WERI-Rb-1 (cell line): ENCODE data around the gene HOXB13.
A peak's percentile ranks its signal among the peaks of the same experiment; 100 is the strongest.

ENCODE experiments used
- DNase-seq: peaks from one replicate; pipeline ENCODE4 v3.0.0-alpha.2; 2020
- H3K27ac ChIP-seq: fragments of 250-450 bp; sonication (Bioruptor Pico); 2 replicates; pipeline ENCODE4 v1.5.1; 2020; ENCODE audit warnings: mild to moderate bottlenecking, moderate library complexity
- H3K27me3 ChIP-seq: fragments of 250-450 bp; sonication (Bioruptor Pico); 2 replicates; pipeline ENCODE4 v1.5.1; 2021; ENCODE audit warnings: mild to moderate bottlenecking, low read depth, moderate library complexity; ENCODE audit not compliant: insufficient read depth, severe bottlenecking
- H3K36me3 ChIP-seq: fragments of 250-450 bp; sonication (Bioruptor Pico); 2 replicates; pipeline ENCODE4 v1.5.1; 2020; ENCODE audit warnings: mild to moderate bottlenecking, moderate library complexity
- H3K4me3 ChIP-seq: 2 replicates; pipeline ENCODE4 v1.5.1; 2011; ENCODE audit warnings: low read depth, mild to moderate bottlenecking, control low read depth, low read length
- H3K9me3 ChIP-seq: fragments of 250-450 bp; sonication (Bioruptor Pico); 2 replicates; pipeline ENCODE4 v1.5.1; 2021; ENCODE audit warnings: mild to moderate bottlenecking, moderate library complexity; ENCODE audit not compliant: severe bottlenecking
- CTCF ChIP-seq: IDR thresholded peaks from 2 replicates; pipeline ENCODE4 v1.5.1; 2011; ENCODE audit warnings: low read depth, mild to moderate bottlenecking, control low read depth, inconsistent platforms, low read length

HOXB13 gene

DNA sequence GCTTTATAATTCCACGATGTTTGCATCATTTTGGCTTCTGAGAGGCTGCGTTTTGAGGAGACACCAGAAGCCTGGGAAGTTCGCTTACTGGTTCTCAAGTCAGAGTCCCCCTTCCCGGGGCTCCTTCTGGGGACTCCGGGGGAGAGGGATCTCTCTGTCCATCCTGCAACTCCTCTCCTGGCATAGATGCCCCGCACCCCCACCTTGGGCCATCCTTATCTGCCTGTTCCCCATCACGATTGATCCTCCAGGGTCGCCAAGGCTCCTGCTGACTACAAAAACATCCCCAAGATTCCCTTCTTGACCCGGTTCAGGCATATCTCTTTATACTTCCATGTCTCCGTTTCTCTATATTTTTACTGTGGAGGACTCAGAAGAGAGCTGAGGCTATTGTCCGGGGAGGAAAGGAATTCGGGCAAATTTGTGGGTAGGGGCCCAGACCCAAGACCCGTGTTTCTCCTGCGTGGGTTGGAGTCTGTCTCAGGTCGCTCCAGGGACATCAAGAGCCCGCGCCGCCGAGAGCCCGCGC lies 18.4 kb upstream of the HOXB13 start:
- Histone ChIP-seq H3K27ac (no peak overlapping the region), H3K4me3 (no peak overlapping the region), H3K36me3 (no peaks in the 10 kb centered on the region), H3K27me3 (peaks cover 99% of the 10 kb centered on the region), H3K9me3 (peaks cover 20% of the 10 kb centered on the region)
- DNase-seq, result no peak
- no peak for TF ChIP-seq CTCF

- no peak for DNase-seq
- Histone ChIP-seq H3K27ac (no peak overlapping the region), H3K9me3 (peaks cover 21% of the 10 kb centered on the region), H3K36me3 (no peaks in the 10 kb centered on the region), H3K4me3 (no peak overlapping the region), H3K27me3 (peaks cover 99% of the 10 kb centered on the region)
- no peak for TF ChIP-seq CTCF
Observed at GRCh38 chr17:48745381-48746275, 17.1 kb upstream of the HOXB13 start.

DNA sequence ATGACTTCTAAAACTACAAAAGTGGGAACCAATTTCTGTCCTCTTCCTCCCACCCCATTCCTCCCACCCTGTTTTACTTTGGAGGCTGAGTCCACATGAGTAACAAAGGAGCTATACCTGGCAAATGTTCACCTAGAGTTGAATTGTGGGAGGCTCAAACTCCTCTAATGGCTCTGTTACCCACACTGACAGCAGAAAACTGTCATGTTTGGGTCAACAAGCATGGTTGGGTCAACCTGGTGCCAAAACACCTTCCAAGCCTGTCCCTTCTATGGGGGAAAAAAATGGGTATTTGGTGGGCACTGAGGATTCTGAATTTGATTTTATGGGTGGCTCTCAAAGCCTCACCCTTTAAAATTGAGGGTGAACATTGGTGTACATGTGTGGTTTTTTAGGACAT lies 12.0 kb upstream of the HOXB13 start:
- no peak for DNase-seq
- Histone ChIP-seq H3K36me3 (no peaks in the 10 kb centered on the region), H3K27me3 (peaks cover 98% of the 10 kb centered on the region), H3K9me3 (peaks cover 28% of the 10 kb centered on the region), H3K27ac (no peak overlapping the region), H3K4me3 (no peak overlapping the region)
- TF ChIP-seq CTCF, result no peak

GRCh38 chr17:48738803-48739526 lies 10.4 kb upstream of the HOXB13 start:
- no peak for TF ChIP-seq CTCF
- DNase-seq, result peak; percentile 39

GRCh38 chr17:48738424-48738802 lies 9.9 kb upstream of the HOXB13 start:
- H3K36me3 ChIP-seq, result no peaks in the 10 kb centered on the region
- H3K27ac ChIP-seq, result no peak overlapping the region
- peaks cover 99% of the 10 kb centered on the region for H3K27me3 ChIP-seq
- no peak overlapping the region for H3K4me3 ChIP-seq
- DNase-seq, result no peak
- no peak for TF ChIP-seq CTCF
- H3K9me3 ChIP-seq, result peaks cover 29% of the 10 kb centered on the region

More at GRCh38 chr17:48738803-48739526, 10.4 kb upstream of the HOXB13 start:
- Histone ChIP-seq H3K4me3 (peak overlapping the region; percentile 2; the same call in 1 of the 2 replicates), H3K27me3 (peaks cover 99% of the 10 kb centered on the region), H3K27ac (no peak overlapping the region), H3K9me3 (peaks cover 28% of the 10 kb centered on the region), H3K36me3 (no peaks in the 10 kb centered on the region)
